NOMO-1 (cell line): ENCODE measurements around the gene ULK4.
"Not testable (repeated sequence)": the region's sequence is repeated elsewhere in the genome, so short reads cannot be mapped to it uniquely, and the experiment has no call there.

Experiments used
- DNase-seq, 2 experiments: peaks; one replicate each; lab custom pipeline; 2025; ENCODE audit not compliant: unreplicated experiment in 2 of 2; lab: John Stamatoyannopoulos, UW

Gene ULK4

DNA sequence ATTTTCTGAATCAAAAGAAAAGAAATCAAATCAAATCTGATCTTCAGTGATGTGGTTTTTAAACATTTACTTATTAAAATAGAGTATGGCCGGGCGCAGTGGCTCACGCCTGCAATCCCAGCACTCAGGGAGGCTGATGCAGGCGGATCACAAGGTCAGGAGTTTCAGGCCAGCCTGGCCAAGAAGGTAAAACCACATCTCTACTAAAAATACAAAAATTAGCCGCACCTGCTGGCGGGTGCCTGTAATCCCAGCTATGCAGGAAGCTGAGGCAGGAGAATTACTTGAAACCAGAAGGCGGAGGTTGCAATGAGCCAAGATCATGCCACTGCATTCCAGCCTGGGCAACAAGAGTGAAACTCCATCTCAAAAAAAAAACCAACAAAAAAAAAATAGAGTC lies 169.1 kb downstream of the ULK4 start:
- no peak for DNase-seq

DNA sequence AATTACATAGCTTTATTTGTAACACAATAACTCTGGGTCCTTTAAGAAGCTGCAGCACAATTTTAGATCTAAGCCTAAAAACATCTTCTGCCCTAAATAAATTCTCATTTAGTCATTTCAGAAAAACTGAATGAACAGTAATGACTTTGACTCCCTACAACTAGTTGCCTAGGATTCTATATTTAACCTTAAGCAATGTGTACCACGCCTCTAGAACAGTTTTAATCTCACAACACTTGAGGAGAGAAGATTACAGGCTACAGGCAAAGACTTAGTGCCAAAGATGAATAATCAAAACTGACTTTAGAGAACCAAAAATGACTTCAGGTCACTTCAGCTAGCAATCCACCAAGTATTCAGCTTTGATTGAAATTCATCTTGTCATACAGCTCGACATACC lies 192.8 kb downstream of the ULK4 start:
- DNase-seq: no peak

DNA sequence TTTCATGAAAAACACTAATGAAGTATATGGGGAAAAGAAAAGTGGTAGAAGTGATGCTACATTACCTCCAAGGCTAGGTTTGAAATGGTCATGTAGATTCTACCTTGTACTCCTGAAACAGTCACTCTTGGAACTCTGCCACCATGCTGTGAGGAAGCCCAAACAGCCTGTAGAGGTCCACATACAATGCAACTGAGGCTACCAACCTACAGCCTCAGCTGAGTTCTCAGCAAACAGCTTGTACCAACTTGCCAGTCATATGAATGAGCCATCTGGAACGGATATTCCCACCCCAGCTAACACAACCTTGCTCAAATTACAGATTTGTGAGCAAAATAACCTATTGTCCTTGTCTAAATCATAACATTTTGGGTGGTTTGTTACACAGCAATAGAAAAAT lies 193.5 kb downstream of the ULK4 start:
- no peak for DNase-seq

DNA sequence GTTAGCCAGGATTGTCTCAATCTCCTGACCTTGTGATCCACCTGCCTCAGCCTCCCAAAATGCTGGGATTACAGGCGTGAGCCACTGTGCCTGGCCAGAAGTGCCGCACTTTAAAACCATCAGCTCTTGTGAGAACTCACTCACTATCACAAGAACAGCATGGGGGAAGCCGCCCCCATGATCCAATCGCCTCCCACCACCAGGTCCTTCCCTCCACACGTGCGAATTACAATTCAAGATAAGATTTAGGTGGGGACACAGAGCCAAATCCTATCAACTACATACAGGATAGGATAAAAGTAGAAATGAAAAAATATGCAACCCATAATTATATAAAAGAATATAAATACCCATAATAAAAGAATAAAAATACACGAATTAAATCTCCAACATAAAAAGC lies 199.0 kb downstream of the ULK4 start:
- not testable (repeated sequence) for DNase-seq

- no peak for DNase-seq
These were observed 208.3 kb downstream of the ULK4 start for GRCh38 chr3:41753651-41754050.

GRCh38 chr3:41751597-41751996 lies 210.3 kb downstream of the ULK4 start:
- no peak for DNase-seq

DNA sequence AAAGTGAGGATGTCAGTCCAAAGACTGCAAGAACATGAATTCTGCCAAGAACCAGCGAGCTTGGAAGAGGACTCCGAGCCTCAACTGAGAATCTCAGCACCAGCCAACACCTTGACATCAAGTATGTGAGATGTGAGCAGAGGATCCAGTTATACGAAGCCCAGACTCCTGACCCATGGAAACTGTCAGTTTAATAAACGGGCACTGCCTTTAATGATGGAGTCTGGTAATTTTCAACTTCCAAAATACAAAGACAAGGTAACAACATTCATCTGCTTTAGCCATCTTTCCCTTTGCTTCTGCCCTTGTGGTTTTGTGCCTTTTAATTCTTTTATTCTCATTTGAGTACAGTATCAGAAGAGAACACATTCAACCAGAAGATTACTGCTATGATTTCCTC lies 211.9 kb downstream of the ULK4 start:
- DNase-seq: no peak

GRCh38 chr3:41746215-41746614 lies 215.7 kb downstream of the ULK4 start:
- no peak for DNase-seq

- no peak for DNase-seq
These were observed 219.8 kb downstream of the ULK4 start for GRCh38 chr3:41742121-41742520.

GRCh38 chr3:41740374-41740886 lies 221.5 kb downstream of the ULK4 start:
- no peak for DNase-seq

DNA sequence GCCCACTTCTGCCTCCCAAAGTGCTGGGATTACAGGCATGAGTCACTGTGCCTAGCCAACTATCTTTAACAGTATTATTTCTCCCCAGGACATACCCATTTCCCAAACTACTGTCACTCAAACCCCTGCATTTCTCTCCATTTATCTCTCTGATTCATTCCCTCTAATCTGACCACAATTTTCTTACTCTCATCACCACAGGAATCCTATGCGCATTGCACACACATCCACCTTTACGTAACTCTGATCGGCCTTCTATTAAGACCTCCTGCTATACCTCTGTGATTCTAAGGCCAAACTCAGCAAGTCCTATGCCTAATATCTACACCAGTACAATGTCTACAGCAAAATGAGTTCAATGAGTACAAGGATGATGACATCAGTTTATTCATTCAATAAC lies 235.0 kb downstream of the ULK4 start:
- no peak for DNase-seq

- no peak for DNase-seq
These were observed 244.3 kb downstream of the ULK4 start for GRCh38 chr3:41717641-41718040.

- DNase-seq: no peak
These were observed 245.4 kb downstream of the ULK4 start for GRCh38 chr3:41716471-41716870.

GRCh38 chr3:41715376-41715775 lies 246.5 kb downstream of the ULK4 start:
- no peak for DNase-seq

- DNase-seq: no peak
These were observed 250.3 kb downstream of the ULK4 start for GRCh38 chr3:41711651-41712050.

GRCh38 chr3:41710646-41711388 lies 251.1 kb downstream of the ULK4 start:
- DNase-seq: no peak

DNA sequence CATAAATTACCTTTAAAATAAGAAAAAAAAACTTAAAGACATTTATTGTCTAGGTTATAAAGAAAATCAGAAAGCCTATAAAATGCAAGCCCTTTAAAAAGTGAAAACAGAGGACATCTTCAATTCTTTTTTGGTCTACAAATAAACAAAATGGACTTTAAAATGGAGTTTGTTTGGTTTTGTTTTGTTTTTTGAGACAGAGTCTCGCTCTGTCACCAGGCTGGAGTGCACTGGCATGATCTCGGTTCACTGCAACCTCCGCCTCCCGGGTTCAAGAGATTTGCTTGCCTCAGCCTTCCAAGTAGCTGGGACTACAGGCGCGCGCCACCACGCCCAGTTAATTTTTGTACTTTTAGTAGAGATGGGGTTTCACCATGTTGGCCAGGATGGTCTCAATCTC lies 252.7 kb downstream of the ULK4 start:
- not testable (repeated sequence) for DNase-seq

DNA sequence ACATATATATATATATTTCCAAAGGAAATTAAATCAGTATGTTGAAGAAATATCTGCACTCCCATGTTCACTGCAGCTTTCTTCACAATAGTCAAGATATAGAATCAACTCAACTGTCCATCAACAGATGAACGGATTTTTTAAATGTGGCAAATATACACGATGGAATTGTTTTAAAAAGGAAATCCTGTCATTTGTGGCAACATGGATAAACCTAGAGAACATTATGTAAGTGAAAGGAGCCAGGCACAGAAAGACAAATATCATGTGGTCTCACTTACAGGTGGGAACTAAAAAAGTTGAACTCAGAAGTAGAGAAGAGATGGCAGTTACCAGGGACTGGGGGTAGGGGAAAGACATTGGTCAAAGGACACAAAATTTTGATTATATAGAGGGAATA lies 253.7 kb downstream of the ULK4 start:
- DNase-seq: no peak

GRCh38 chr3:41705893-41706292 lies 256.0 kb downstream of the ULK4 start:
- DNase-seq: no peak

GRCh38 chr3:41701191-41701698 lies 260.7 kb downstream of the ULK4 start:
- DNase-seq: no peak

DNA sequence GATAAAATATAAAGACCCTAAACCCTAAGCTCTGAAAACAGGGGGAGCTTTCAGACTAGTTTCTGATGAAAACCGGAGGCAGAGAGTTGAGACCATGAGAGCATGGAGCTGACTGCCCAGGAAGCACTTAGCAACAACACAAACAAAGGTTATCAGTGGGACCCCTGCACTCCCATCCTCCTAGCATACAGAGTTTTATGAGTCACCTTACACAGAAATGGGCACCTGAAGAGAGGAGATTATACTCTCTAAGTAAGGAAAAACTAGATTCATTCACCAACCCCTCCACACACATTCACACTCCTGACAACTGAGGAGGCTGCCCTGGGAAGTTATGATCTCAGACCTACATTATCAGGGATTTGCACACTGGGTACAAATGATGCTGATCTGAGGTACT lies 261.7 kb downstream of the ULK4 start:
- DNase-seq: no peak

DNA sequence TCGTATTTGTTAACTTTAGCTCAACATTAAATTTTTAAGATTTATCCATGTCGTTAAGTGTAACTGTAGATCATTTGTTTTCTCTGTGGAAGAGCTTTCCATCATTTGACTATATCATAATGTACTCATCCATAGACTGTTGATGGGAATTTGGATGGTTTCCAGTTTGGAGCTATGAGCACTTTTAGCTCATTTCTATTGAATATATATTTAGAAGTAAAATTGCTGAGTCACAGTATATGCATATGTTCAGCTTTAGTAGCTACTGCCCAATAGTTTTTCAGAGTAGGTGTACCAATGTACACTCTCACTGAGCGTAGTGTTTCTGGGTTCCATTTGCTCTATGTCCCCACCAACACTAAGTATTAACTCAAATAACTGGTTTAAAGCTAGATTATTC lies 263.0 kb downstream of the ULK4 start:
- DNase-seq: no peak

- DNase-seq: no peak
These were observed 264.2 kb downstream of the ULK4 start for GRCh38 chr3:41697702-41698101.
